NCI-H460 (cell line): ENCODE measurements around the gene STN1. TPM values are rescaled to one million over a fixed set of nuclear protein-coding genes. Genes with fewer than 3 reads are reported as not detected.
A peak's percentile ranks its signal among the peaks of the same experiment; 100 is the strongest.

Experiments used
- DNase-seq: peaks from one replicate; pipeline ENCODE4 v3.0.0-alpha.2; 2016; ENCODE audit warnings: low read depth; ENCODE audit errors: extremely low read depth
- total RNA-seq: library from RNA; depleted of rRNA; stranded (reverse); fragments of >200 nt; shearing (Covaris generic); gene quantifications from 2 replicates; pipeline ENCODE4 v1.2.3, GENCODE V29; 2014

STN1 gene
- total RNA-seq, 1 experiment from 2014 or later, result 27.6 TPM

DNA sequence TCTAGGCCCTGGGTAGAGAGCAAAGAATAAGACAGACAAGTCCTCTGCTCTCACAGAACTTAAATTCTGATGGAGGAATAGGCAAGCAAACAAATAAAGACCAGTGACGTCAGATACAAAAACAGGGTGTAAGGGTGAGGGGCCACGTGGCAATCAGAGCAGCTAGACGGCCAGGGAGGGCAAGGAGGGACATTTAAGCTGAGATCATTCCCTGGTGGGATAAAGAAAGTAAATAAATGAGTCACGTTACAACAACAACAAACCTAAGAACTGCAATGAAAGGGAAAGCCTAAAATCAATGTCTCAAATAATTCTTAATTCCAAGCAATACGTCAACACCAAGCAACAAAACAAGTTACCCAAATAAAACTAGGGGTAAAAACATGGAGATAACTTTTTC lies 21.8 kb downstream of the STN1 start:
- DNase-seq, result peak; percentile 59

DNA sequence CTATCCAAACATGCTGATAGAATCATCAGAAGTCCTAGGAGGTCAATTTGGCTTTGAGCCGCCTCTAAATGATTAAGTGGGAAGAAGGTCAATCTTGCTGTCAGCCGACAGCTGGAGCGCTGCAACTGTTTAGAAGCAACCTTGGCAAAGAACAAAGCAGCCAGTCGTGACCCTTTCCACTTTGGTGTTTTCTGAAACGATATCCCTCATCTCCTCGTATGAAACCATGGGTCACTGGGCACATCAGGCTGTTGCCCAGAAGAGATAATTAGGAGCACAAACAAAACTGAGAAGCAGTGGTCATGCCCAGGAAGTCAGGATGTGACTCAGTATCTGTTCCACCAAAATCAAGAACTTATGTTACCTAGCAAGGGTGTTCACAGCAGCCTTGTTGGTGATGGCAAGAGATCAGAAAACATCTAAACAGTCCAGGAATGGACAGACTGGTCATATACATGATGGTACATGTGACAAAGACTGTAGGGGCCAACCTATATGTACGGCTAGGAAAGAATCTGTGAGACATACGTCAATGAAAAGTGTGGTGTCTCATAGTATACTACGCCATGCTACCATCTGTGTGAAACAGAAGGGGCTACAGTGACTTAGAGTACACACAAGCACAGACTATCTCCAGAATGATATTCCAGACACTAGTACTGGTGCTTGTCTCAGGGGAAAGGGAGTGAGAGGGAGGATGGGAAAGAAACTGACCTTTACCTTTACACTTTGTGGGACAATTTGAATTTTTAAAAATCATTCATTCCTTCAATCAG lies 22.4 kb downstream of the STN1 start:
- peak; percentile 61 for DNase-seq

DNA sequence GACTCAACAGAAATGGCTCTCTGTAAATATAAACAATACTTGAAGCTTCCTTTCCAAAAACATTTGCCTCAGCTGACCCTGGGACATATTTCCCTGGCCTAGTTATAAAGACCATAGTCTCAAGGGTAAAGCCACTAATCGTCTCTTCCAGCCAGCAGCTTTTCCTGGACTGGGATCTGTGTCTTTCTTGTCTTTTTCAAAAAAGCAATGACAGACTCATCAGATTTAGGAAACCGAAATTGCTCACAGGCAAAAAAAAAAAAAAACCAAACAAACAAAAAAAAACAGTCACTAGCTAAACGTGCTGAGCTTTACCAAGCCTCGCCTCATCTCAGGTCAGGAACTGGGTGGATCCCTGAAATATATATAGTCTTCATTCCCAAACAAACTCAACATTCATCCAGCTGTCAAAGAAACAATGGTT lies 23.5 kb downstream of the STN1 start:
- no peak for DNase-seq

DNA sequence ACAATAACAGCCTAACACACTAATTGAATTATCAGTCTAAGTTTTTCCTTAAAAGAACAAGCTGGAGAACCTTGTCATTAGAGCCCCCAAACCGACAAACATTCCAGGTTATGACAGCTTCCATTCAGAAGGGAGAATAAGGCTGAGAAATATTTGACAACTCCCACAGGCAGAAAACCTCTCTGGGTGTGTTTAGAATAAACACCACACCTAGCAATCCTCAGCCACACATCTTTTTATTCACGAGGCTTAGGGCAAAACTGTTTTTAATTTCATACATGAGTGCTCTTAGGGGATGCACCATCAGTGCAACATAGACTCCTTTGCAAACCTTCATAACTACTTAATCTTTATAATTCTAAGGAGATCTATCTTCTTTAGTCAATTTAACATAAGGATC lies 24.2 kb downstream of the STN1 start:
- no peak for DNase-seq

DNA sequence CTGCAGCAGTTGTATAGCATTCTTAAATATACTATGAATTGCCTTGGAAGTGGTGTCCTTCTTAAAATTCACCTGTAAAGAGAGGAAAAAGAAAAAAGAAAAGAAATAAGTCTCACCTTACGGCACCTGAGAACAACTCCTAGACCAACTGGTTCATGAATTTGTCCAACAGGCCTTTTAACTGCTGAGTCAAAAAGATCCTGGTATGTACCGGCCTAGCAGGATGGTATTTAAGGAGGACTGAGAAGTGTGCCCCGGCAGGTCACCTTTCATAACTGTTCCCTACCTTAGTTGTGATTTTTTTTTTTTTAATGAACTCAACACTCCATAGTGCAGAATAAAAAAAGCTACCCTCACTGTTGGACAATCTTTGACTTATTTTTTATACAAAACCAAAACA lies 25.8 kb downstream of the STN1 start:
- no peak for DNase-seq

DNA sequence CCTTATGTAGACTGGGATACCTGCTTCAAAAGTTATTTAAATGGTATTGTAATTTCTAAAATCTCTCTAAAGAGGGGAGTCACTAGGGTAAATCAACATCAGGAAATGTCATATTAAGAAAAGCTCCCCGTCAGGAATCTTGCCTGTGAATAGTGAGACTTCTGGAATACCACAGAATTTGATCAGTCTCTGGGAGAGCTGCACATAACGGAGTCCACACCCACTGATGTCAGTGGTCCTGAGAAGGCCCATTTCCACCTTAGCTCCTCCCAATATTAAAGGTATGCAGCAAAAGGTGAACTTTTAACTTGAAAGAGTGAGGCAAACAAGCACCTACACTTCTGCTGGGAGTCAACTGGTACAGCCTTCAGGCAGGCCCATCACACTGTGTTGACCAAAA lies 27.3 kb downstream of the STN1 start:
- no peak for DNase-seq

DNA sequence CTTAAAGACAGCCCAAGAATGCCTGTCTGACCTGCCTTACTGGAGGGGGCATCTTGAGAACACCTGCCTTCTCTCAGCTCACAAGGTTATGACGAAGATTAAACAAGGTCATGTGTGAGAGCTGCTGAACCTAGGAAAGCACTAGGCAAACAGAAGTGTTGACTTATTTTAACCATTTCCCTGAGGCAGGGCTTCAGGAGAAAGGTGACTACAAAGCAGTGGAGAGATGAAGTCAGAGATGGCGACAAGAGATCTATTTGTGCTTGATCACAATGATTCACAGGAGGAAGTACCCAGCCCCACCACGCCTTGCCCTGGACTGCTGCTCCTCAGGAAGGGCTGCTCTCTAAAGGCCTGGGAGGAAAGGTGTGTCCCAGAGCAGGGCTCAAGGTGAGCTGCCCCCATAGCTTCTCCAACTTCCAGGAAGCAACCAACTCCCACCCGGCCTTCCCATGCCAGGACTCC lies 27.8 kb downstream of the STN1 start:
- DNase-seq, result no peak

DNA sequence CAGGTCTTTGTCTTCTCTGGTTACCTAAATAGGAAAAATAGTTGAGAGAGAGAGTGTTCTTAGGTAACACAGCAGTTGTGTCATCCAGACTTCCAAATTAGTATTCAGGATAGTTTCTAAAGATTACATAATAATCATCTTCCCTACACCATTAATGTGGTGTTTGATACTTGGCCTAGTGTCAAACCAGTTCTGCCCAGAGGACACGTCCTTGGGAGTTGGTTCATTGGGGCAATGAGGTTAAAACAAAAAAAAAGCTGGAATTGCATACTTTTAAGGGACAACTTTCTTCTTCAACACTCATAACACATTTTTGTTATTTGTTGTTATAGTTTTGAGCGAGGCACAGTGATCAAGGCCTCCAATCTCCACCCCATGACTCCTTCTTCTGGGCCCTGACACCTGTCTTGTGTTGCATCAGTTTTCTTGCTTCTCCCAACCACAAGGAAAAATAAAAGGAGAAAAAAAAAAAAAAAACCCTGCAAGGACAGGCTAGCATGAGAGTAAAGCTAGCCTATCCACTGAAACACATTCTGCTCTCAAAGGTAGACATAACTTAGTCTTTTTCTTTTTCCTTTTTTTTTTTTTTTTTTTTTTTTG lies 28.8 kb downstream of the STN1 start:
- no peak for DNase-seq

DNA sequence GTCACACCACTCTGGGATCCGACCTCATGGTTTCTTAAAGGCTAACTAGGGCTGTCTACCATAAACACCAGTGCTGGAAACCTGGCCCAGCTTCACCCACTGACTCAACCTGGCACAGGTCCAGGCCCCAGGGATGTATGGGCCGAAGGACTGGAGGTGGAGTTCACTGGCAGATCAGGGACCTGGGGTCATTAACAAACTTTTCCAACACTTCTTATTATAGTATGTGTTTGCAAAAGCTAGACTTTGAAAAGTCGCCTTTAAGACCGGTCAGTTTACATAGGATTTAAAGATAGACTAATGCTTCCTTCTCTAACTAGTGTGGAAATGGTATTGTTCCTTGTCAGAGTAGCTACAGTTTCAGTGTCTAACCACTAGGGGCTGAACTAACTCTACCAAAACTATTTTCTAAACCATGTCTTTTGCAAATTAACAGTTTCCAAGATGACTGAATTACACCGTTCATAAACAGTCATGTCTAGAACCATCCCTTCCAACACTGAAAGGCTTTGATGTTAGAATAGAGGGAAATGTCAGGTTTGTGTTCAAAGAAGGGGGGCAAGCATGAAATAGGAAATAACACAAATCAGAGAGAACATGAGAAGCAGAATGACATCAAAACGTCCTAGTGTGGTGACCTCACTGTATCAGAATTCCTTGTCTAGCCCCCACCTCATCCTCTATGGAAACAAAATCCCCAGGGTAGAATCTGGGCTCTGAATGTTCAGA lies 29.7 kb downstream of the STN1 start:
- peak; percentile 67 for DNase-seq

DNA sequence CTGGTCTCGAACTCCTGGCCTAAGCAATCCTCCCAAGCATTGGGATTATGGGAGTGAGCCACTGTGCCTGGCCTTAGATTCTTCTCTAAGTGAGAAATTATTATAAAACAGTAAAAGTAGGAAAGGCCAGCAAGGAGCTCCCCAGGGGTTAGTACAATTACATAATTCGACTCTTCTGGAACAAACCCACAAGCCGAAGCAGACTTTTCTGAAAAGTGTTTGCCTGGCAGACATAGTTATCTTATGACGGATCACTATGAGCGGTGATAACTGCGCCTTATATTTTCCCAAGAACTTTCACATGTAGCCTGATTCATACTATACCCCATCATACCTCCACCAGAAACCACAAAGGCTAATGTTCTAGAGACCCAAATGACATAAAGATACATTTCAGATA lies 32.4 kb downstream of the STN1 start:
- DNase-seq, result no peak

DNA sequence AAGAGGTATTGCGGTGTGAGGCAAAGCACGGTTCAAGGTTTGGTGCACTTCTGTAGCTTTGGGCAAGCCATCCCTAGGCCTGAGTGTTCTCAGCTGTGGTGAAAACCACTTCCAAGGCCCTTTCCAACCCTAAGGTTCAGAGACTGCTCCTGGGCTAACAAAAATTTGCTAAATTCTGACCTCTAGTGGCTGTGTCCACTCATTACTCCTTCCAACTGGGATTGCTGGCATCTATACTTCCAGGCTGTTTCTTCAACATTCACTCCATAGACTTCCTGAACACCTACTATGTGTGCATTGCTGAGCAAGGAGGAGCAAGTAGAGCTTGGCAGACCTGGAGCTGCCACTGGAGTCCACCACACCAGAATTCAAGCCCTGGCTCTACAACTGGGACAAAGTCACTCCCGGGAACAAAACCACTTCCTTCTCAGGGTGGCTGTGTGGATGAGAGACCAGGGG lies 33.3 kb downstream of the STN1 start:
- peak; percentile 65 for DNase-seq

DNA sequence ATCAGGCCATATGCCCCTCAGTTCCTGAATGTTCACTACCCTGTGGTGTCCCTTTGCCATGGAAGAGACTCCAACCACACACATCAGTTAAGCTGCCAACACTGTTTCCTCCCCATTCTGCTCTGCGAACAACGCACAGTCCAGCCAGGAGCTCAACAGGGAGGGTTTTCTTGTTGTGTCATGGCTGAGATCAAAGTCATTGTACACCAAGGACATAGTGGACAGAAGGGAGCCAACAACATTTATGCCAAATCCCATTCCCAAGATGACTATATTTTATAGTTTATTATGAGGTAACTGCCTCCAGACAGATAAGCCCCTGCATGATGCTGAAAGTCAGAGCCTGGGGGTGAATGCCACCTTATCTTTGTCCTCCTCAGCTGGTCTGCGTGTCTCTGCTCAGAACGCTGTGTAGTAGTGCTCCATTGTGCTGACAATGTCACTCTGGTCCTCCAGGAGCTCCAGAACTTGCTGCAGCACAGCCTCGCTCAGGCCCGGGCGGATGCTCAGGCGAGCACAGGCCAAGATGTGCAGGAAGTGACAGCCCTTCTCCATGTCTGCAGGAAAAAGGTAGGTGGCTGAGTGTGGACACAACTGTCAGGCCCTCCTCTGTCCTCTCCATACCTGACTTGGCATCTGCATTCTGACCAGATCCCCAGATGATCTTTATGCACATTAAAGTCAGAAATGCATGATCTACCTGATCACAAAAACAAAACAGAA lies 35.5 kb downstream of the STN1 start:
- no peak for DNase-seq

DNA sequence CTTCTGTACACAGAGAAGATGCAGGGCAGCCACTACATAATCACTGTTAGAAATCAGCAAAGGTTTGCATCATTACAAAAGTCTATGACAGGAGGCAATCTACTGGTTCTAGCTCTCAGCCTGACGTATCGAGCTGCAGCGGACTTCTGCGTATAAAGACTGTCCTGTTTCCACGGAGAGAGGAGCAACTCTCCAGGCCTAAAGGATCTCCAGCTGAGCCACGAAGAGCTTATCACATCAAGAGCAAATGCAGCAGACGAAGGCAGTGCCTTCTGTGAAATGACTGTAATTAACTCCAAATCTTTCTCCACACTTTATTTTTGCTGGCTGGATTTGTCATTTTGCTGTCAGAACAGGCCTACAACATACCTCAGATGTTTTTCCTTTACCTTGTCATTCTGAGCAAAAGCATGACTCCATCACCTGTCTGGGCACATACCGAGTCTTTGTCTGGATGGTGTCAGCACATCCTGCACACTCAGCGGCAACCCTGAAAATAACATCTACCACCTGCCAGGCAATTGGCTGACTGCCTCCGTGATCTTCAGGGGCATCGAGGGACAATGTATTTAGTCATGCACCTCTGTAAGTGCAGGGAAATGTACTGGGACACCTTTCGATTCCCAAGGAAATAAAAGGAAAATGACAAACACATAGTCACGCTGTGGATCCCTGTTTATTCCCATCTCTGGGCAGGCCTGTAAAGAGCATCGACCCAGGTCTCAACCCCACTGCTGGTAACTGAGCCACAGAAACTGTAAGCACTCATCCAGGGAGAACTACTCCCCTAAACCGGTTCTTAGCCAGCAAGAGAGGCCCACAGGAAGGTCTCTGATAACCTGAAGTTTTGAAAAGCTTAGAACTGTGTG lies 36.3 kb downstream of the STN1 start:
- no peak for DNase-seq

DNA sequence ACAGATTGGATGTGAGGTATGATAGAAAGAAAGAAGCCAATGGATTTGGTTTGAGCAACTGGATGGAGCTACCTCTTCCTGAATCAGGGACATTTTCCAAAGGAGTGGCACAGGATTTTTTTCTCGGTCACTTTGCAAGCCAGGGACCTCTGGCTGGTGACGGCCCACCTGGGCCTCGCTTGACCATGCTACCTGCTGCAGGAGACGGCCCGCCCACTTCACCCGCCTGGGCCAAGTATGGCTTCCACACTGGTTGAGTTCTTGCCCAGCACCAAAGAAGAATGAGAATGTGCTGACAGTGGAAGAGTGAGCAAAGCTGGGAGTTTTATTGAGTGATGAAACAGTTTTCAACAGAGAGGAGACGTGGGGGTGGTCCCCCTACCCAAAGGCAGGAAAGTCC lies 38.2 kb downstream of the STN1 start:
- no peak for DNase-seq

DNA sequence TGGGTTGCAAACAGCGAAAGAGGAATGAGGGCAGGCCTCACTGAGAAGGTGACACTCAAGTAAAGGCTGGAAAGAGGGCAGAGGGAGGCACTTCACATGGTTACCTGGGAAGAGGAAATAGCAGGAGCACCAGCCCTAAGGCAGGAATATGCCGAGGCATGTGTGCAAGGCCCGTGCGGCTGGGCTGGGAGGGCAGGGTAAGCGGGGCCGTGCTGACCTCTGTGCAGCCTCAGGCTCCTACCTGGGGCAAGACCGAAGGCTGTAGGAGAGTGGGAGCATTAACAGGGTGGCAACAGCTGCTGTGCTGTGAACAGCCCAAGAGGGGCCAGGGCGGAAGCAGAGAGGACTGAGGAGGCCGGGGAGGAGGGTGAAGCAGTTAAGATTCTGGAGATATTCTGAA lies 38.6 kb downstream of the STN1 start:
- no peak for DNase-seq

DNA sequence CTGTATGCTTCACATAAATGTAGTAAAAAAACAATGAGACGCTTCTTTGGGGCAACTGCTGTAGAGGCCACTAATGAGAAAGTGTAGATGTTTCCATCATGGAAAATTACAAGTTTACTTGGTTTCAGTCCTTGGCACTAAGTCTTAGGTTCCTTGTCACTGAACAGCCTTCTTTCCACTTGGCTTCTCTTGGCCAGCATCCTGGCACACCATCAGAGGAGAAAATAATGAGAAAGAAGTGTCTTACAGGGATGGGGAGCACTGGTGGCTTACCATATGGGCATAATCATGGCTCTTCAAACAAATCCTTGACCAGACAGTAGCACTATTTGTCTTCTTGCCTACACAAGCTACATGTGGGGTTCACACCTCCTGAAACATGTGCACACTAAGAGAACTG lies 40.1 kb downstream of the STN1 start:
- no peak for DNase-seq

DNA sequence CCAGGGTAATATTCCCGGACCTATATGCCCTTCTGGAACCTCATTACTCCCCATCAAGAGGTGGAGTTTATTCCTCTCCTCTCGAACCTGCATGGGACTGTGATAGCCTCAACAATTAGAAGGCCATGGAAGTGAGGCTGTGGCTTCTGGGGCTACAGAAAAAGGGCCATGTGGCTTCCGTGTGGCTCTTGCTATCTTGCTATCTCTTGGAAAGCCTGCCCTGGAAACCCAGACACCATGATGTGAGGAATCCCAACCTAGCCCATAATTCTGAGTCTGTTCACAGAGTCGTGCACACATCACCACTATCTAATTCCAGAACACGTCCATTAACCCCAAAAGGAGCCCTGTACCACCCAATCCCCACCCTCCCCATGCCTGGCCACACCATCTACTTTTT lies 41.8 kb downstream of the STN1 start:
- DNase-seq, result no peak

DNA sequence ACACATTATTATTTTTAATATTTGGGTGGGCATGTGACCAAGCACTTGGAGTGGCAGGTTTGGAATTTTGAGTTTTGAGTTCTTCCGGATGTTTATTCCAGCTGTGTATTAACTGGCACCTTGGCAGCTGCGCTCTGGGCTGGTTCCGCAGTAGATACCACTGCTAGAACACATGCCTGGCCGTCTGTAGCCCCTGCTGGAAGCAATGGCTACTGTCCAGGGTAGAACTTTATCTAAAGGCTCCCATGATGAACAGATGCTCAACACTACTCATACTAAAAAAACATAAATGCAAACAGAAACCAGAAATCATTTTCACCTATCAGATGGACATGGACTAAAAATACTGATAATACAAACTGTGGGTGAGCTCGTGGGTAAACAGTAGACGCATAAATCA lies 43.3 kb downstream of the STN1 start:
- no peak for DNase-seq

DNA sequence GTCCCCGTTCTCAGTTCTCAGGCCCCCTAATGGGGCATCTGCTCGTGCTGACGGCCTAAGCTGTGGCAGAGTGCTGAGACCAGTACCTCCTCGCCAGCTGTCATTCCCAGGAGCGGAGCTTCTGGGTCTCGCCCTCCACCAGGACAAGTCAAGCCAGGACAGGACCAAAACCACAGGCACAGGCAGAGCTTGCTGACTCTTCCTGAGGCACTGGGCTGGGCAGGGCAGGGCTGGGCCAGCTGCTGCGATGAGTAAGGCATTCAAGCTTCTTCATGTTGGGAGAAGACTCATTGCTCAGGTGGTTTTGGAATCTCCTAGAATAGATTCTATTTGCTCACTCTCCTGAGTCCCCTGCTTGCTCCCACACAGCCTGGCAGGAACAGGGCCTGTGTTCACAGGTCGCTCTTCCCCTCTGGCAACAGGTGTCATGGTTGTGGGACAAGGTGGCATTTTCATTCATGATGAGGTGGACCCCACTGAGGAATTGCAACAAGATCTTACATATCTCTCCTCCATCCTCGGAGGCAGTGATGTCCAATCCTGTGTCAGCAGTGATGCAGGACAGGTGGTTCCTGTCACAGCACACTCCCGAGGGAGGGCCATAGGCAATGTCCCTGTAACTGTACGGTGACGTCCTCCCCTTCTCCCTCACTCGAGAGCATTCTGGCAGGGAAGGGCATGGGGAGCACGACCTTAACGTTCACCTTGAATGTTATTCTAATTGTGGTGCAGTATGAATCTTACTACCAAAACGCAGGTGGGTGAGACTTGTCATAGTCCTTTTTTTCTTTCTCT lies 45.6 kb downstream of the STN1 start:
- no peak for DNase-seq
